Fibroblast of the aortic adventitia (primary cell): Measurements from ENCODE around the gene NEURL4. TPM values are rescaled to one million over a fixed set of nuclear protein-coding genes. Genes with fewer than 3 reads are reported as not detected.
"Not testable (repeated sequence)": the region's sequence is repeated elsewhere in the genome, so short reads cannot be mapped to it uniquely, and the experiment has no call there.

Experiments used
- DNase-seq: peaks from one replicate; pipeline ENCODE4 v3.0.0-alpha.2; 2010; ENCODE audit warnings: low read depth
- H3K4me3 ChIP-seq: 2 replicates; pipeline ENCODE4 v1.5.1; 2011; ENCODE audit warnings: low read depth, mild to moderate bottlenecking, control low read depth, low read length, moderate library complexity
- total RNA-seq: library from RNA; depleted of rRNA; stranded (reverse); fragments of >200 nt; gene quantifications from 2 replicates; pipeline ENCODE4 v1.2.3, GENCODE V29; 2012; ENCODE audit warnings: low replicate concordance
- TF ChIP-seq, protein P1 (sequence below): IDR thresholded peaks from 2 replicates; pipeline ENCODE4 v1.5.1; 2011; ENCODE audit warnings: mild to moderate bottlenecking, low read length, control low read depth, inconsistent platforms; ENCODE audit not compliant: insufficient read depth

NEURL4 gene
- total RNA-seq, 1 donor, result 17.4 TPM

DNA sequence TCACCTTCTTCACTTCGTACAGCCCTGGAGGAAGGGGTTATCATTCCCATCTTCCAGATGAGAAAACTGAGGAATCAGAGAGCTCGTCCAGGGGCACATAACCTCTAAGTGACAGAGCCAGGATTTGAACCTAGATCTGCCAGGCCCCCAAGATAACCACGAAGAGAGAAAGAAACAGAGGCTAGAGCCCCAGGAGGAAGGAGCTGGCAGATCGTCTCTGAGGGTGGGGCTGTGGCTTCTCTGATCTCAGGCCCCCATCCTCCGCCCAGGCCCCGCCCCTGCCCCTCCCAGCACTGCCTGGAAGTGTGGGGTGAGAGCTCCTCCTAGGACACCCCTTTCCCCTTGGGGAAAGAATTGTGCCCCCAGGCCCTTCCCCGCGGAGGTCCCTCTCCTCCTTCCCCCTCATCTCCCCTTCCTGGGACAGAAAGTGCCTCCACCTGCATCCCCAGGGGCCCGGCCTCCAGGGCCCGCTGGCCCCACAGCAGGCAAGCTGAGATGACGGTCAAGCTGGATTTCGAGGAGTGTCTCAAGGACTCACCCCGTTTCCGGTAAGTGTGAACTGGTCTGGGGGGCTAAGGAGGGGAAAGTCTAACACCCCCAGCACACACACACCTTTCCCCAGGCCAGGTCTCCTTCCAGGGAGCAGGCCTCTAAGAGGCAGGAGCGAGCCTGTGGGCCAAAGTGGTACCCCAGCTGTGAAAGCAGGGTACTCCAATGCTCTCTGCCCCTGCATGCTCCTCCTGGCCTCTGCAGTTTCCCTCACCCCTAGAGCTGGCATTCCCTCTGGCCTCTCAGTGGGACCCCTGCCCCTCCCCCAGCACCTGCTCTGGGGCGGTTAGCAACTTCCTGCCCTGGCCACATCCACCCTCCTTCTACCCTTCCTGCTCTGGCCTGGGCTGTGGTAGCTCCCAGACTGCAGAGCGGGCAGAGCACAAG, 7.4 kb upstream of the NEURL4 start, which contains the start of gene ACAP1:
TSS of gene ACAP1 (plus strand) at position 290 of the 936 bp plus-strand sequence. CDS start at position 496, 206 bp downstream.
- DNase-seq, result no peak
- H3K4me3 ChIP-seq, result no peak within 1 kb of the TSS
- TF ChIP-seq, protein P1, sequence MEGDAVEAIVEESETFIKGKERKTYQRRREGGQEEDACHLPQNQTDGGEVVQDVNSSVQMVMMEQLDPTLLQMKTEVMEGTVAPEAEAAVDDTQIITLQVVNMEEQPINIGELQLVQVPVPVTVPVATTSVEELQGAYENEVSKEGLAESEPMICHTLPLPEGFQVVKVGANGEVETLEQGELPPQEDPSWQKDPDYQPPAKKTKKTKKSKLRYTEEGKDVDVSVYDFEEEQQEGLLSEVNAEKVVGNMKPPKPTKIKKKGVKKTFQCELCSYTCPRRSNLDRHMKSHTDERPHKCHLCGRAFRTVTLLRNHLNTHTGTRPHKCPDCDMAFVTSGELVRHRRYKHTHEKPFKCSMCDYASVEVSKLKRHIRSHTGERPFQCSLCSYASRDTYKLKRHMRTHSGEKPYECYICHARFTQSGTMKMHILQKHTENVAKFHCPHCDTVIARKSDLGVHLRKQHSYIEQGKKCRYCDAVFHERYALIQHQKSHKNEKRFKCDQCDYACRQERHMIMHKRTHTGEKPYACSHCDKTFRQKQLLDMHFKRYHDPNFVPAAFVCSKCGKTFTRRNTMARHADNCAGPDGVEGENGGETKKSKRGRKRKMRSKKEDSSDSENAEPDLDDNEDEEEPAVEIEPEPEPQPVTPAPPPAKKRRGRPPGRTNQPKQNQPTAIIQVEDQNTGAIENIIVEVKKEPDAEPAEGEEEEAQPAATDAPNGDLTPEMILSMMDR, result no peak

DNA sequence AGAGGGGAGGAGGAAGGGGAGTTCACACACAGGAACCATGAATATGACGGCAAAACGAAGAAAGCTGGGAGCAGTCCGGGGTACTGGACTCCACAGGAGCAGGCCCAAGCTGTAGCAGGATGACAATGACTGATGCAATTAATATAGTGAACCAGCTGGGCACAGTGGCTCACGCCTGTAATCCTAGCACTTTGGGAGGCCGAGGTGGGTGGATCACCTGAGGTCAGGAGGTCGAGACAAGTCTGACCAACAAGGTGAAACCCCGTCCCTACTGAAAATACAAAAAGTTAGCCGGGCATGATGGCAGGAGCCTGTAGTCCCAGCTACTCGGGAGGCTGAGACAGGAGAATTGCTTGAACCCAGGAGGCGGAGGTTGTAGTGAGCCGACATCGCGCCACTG, 6.6 kb upstream of the NEURL4 start:
- not testable (repeated sequence) for DNase-seq, H3K4me3 ChIP-seq

DNA sequence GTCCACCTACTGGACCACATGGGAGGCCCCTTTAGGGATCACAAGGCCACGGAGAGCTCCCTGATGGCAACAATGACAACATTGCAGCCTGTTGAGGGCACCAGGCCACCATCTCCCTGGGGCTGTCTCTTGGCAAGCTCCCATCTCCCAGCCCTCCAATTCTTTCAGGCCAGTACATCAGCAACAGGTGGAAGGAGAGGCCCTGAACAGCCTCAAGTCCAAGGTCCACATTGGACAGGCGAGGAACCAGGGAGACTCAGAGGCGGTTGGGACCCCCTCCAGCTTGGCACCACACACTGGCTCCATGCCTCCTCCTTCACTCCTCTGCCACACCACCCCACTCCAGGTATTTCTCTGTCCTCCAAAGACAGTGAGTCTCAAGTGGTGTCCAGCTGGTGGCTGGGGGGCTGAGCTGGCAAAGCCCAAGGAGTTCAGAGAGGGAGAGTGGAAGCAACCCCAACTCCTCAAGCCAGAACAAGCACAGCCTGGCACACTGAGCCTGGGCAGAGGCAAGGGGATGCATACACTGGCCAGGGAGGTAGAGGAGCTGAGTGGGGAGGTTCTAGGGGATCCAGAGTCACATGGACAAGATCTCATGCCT, 5.9 kb upstream of the NEURL4 start:
- H3K4me3 ChIP-seq, result no peak overlapping the region
- TF ChIP-seq, protein P1, result no peak
- DNase-seq, result no peak

DNA sequence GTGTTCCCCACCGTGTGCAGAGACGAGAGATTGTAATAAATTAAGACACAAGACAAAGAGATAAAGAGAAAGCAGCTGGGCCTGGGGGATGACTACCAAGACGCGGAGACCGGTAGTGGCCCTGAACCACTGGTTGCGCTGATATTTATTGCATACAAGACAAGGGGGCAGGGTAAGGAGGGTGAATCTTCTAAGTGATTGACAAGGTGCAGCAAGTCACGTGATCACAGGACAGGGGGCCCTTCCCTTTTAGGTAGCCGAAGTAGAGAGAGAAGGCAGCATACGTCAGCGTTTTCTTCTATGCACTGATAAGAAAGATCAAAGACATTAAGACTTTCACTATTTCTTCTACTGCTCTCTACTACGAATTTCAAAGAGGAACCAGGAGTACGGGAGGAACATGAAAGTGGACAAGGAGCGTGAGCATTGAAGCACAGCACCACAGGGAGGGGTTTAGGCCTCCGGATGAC, 3.5 kb upstream of the NEURL4 start:
- H3K4me3 ChIP-seq, DNase-seq: not testable (repeated sequence)

DNA sequence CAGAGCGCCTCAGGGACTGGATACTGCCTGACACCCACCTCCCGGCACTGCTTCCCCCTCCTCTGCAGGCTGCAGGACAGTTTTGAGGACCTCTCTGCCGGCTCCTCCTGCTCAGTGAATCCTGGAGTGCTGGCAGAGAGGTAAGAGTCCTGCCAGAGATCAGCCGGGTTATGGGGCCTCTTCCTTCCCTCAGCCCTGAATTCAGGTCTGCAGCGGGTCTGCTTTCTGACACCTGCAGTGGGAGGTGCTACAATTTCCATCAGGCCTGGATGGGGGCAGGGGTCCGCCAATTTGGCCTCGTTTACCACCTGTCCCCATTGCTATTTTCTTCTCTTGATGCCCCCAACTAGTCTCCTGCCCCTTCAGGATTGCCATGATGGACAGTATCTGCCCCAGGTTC, 3.0 kb upstream of the NEURL4 start:
- no peak for DNase-seq
- TF ChIP-seq, protein P1, result no peak
- no peak overlapping the region for H3K4me3 ChIP-seq

DNA sequence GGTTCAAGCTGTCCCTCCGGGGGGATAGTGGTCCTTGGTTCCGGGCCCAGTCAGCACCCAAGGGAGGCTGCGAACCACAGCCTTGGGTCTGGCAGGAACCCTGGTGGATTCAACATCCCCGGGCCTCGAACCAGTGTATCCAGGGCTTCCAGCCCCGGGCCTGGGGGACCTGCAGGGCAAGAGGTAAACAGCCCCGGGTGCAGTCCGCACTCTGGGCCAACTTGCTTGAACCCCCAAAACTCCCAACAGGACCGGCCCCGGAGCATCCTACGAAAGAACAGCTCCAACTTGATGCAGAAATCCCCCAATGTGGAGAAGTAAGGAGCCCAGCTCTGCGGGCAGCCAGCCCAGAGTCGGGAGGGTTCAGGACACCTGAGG, 1.5 kb upstream of the NEURL4 start:
- TF ChIP-seq, protein P1, result no peak
- peak overlapping the region; percentile 97 for H3K4me3 ChIP-seq
- DNase-seq, result no peak

DNA sequence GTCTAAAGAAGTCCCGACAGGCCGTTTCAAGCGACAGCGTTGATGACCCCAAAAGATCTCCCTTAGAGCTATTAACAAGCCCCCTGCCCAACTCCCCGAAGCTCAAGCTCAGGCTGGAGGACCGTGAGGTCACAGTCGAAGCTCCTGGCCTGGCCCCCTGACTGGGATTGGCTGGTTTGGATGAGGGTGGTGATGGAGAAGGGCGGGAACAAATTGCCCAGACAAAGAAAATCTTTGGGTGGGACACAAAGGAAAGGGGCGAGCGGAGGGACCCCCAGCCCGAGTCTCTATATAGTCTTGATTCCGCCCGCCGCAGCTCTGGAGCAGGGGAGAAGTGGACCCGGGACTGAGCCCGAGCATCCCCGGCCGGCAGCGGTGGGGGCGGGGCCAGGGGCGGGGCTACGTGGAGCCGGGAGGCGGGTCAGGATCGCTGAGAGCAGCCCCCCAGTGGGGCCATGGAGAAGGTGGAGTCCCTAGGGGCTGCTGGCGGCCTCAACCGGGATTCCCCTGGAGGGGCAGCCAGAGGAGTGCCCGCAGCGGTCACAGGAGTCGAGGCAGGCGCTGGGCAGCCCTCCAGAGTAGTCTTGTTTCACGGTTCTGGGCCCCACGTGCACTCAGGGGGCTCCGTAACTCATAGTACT, 982 bp upstream of the NEURL4 start:
- TF ChIP-seq, protein P1, result no peak
- DNase-seq, result peak; percentile 71
- H3K4me3 ChIP-seq, result peak overlapping the region; percentile 97
